HT-29 (cell line): ENCODE measurements around the gene NOX3. TPM values are rescaled to one million over a fixed set of nuclear protein-coding genes. Genes with fewer than 3 reads are reported as not detected.
"Not testable (repeated sequence)": the region's sequence is repeated elsewhere in the genome, so short reads cannot be mapped to it uniquely, and the experiment has no call there.

Experiments
- DNase-seq: peaks from one replicate; pipeline ENCODE4 v3.0.0-alpha.2; 2015; ENCODE audit warnings: low spot score
- total RNA-seq: library from RNA; depleted of rRNA; stranded (reverse); fragments of >200 nt; shearing (Covaris generic); gene quantifications from 2 replicates; pipeline ENCODE4 v1.2.3, GENCODE V29; 2014

Gene NOX3
- total RNA-seq, 1 experiment from 2014 or later = not detected

DNA sequence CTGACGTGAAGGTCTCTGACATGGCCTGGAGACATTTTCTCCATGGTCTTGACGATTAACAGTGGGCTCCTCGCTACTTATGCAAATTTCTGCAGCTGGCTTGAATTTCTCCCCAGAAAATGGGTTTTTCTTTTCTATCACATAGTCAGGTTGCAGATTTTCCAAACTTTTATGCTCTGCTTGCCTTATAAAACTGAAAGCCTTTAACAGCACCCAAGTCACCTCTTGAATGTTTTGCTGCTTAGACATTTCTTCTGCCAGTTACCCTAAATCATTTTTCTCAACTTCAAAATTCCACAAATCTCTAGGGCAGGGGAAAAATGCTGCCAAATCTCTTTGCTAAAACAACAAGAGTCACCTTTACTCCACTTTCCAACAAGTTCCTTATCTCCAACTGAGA lies 12.9 kb upstream of the NOX3 start:
- DNase-seq = not testable (repeated sequence)

DNA sequence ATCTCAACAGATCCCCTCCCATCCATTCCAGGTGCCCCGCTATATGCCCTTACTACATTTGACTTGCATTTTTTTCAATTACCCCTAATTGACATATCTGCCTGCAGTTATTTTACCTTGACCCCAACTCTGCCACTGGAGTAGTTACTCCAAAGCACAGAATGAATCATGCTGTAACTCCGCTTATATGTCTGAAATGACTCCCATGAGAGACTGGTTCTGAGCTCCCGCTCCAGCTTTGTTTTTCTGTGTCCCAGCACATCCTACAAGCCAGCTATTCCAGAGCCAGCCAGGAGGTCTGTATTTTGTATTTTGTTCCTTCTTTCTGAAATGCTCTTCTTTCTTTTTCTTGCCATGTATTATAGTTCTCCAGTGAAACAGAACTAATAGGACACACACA lies 10.9 kb upstream of the NOX3 start:
- DNase-seq = no peak

DNA sequence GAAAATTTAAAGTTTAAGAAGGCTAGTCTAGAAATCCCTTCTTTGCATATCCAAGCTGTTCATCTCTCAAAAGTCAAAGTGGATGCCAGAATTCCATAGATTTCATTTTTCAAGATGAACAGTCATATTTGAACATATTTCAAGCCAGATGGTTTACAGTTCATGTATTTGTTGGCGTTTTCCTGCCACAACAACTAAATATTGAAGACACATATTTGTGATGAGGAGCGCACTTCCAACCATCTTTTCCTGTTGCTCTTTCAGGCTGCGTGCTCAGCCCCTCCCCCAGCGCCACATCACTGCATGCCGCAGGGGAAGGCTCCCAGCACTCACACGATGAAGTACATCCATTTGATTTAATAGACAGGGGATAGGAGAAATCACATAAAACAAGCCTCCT lies 5.9 kb upstream of the NOX3 start:
- DNase-seq = no peak

DNA sequence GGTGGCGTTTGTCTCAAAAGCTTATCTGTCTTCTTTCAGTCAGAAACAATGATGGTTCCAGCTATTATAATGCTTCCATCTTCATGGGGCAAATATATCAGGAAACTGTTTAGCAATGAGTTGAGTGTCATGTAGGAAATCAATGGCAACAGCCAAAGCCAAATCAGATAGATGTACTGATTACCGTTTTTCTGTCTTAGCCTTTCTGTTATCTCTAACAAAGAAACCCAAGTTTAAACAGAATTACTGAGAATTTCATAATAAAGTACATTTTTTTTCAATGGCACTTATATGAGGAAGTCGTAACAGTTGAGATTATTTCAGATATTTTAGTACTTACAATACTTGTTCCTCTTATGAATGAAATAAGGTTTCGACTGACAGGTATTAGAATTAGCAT lies 1.2 kb downstream of the NOX3 start:
- no peak for DNase-seq

DNA sequence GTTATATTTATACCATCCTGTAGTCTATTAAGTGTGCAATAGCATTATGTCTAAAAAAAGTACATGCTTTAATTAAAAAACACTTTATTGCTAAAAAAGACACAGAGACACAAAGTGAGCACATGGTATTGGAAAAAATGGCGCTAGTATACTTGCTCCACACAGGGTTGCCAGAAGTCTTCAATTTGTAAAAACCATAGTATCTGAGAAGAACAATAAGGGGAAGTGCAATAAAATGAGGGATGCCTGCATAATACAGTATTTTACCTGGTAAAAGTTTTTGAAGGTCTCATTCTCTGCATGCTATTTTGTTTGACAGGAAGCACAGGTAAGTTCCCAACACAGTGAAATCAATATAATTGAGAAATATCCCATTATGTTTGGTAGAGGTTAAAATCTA lies 1.6 kb downstream of the NOX3 start:
- DNase-seq = no peak

DNA sequence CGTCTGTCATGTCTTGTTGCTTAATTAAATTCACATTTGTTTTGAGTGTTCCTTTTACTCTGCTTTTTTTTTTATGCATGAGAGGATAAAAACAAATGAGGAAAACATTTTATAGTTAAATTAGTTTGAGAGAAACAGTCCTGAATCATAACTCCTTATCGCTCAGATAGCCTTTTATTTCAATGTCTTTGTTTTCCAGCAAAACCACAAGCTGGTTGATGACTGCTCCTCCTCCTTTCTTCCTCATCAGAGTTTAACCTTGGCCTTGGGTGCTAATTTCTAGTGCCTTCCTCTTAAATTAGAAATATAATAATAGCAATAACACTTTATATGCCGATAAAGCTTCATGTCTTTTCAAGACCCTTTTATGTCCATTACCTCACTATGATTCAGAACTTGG lies 3.1 kb downstream of the NOX3 start:
- no peak for DNase-seq

DNA sequence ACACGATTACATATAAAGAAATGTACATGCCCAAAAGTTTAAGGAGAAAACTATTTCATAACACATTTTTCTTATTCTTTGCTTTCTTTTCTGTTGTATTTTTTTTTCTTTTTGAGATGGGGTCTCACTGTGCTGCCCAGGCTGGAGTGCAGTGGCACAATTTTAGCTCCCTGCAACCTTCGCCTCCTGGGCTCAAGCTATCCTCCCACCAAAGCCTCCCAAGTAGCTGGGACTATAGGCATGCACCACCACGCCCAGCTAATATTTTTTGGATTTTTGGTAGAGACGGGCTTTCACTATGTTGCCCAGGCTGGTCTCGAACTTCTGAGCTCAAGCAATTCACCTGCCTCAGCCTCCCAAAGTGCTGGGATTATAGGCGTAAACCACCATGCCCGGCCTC lies 4.1 kb downstream of the NOX3 start:
- not testable (repeated sequence) for DNase-seq

DNA sequence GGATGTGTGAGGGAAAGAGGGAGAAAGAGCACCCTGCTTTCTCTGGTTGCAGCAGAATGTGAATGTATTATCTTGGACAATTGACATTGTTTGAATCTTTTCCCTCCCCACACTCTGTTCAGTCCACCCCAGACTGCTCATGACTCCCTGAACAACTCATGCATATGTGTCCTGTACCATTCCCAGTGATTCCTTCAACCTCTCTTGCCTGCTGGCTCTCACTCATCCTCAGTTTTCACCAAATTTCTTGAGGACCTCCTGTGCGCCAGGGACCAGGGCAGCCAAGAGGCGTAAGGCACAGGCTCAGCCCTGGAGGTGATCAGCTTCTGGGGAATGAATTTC lies 5.4 kb downstream of the NOX3 start:
- no peak for DNase-seq

DNA sequence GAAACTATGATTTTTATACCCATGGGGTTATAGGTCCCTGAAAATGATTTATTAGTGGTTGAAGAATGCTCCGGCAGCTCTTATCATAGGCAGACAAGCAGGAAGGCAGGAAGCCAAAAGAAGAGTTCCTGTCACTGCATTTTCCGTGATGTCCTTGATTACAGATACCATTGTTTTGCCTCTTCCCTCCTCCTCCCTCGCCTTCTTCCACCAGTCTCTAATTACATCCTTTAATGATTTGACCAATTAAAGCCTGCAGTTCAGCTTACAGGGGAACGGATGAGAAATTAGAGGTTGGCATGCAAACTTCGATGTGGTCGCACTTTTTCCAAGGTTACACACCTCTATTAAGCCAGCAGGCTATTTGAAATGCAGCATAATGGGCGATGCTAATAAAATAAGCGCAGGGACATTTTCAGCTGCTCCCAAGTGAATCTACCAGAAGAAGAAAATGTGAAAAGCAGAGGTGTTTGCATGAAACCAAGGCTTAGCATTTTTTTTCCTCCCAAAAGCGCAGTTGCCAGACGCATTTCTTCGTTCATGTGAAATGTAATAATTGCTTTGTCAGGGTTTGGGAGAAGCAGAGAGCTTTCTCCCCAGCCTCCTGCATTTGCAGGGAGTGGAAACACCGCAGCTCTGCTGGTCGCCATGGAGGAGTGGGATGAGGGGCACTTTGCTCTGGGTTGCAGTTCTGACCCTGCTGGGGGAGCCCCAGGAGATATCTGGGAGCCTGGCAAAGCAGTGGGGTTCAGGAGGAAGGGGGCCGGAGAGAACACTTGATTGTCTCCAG lies 6.0 kb downstream of the NOX3 start:
- DNase-seq = no peak

DNA sequence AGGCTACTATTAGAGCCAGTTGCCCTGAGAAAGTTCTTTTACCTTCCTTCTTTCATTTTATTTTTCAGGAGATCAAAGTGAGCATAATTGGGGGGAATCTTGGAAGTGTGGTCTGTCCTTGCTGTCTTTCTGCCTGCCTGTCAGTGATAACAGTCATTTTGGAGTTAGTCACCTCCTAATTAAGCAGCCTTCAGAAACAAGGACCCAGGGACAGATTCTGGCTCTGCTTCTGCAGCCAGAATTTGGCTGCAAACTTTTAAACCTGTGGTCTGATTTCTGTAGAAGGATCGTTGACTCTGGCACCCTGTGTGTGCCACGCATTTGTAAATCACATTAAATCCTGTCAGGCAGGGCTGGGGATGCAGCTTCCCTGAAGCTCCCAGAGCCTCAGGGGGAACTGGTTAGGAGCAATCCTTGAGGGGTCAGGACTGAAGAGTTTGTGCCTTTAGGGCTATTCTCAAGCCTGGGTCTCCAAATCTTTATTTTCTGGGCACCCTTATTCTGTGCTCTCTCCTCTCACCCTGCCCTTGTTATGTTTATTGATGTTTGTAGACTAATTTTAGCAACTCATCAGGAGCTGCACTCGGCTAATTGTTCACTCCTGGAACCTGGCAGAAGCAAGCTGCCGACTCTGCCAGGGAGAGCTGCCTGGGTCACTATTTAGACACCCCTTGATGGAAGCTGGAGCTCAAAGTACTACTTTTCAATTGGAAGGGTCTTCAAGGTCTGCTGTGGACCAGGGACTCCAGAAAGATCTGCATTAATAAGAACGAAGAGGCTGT lies 6.8 kb downstream of the NOX3 start:
- no peak for DNase-seq

DNA sequence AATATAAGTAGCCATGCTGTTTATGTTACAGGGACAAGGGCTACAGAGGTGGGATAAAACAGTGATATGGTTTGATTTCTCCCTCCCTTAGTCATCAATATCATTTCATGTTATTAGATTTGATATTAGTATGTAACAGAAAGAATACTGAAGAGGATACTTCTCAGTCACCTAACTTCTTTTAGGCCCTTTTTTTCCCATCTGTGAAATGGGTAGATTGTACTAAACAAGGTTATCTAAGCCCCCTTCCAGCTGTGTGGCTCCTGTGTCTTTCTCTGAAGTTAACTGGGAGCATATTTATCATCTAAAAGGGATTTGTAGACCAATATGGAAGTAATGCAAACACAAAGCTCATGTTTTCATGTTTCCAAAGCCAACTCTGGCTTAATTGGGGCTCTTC lies 7.7 kb downstream of the NOX3 start:
- no peak for DNase-seq

DNA sequence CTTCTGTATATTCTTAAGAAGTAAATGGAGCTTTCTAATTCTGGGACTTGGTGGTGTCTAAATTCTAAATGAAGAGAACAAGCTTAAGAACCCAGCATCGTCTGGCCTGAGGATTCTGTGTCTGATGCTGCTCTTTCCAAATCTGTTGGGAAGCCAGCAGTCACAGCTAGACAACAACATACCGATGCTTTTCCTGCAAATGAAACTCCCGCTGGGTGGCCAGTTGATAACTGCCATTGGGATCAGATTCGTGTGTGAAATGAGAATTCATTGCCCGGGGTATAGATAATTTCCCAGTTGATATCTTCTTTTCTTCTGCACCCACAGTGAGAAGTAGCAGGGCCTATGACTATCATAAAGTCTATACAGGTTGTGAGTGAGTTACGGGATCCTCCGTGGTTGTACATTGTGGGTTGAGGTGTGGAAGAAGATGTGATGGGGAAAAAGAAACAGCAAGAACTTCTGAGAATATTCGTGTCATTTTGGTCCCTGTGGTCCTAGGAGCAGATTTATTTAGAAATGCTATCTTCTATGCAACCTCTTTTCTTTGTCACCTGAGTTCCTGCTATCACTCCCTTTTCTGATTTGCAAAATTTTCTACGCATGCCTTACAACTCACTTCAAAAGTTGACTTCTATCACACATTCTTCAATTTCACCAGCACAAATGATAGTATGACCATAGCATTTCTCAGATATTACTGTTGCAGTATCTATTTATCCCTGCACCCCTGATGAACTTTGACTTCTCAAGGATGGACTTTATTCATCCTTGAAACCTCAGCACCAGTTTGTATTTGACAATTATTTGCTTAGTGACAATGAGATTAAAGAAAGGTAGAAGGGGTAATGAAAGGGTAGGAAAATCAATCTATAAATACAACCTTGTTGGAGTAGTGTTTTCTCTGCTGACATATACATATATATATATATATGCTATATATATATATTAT lies 10.4 kb downstream of the NOX3 start:
- no peak for DNase-seq

DNA sequence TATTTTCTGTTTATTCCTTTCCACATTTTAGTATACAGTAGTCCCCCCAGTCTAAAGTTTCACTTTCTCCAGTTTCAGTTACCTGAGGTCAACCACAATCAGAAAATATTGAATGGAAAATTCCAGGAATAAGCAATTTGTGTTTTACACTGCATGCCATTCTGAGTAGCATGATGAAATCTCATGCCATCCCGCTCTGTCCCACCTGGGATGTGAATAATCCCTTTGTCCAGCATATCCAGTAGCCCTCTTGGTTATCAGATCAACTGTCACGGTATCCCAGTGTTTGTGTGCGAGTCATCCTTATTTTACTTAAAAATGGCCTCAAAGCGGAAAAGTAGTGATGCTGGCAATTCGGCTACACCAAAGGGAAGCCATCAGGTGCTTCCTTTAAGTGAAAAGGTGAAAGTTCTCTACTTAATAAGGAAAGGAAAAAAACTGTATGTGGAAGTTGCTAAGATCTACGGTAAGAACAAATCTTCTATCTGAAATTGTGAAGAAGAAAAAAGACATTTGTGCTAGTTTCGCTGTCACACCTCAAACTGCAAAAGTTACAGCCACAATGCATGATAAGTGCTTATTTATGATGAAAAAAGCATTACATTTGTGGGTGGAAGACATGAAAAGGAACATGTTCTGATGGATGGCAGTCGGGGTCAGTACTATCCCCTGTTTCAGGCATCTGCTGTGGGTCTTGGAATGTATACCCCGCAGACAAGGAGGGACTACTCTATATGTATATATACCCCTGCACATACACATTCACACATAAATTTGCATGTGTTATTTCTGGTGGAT lies 11.3 kb downstream of the NOX3 start:
- peak; percentile 1 for DNase-seq

DNA sequence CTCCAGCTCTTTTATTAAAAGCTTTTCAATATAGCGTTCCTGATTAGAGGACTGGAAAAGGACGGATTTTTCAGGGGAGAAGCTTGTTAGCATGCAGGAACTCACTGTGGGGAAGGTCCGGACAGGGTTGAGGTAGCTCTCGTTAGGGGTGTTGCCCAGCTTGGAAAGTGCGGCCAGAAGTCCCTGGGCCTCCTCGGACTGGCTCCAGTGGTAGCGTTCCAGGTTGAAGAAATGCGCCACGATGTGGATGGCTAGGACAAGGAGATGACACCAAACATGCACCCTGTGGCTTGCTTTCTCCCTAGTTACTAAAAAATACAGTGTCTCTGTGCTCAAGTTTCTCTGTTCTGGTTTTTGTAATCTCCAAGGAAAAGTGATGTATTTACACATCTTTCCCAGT lies 12.5 kb downstream of the NOX3 start:
- DNase-seq = no peak

DNA sequence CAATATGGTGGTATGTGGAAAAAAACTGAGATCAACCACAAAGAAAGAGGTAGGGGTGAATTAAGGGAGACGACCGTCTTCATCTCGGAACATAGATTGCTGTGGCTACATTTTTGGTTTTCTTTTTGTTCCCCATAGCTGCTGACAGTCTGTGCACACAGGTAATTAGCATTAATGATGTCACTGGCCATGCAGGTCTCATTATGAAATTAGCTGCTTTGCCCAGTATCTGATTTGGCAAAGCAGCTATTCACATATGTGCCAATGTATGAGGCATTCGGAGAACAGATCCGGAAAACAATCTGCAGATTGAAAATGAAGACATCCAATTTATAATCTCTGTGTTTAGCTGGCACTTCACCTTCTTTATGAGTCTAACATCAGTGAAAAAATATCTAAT lies 13.1 kb downstream of the NOX3 start:
- no peak for DNase-seq

DNA sequence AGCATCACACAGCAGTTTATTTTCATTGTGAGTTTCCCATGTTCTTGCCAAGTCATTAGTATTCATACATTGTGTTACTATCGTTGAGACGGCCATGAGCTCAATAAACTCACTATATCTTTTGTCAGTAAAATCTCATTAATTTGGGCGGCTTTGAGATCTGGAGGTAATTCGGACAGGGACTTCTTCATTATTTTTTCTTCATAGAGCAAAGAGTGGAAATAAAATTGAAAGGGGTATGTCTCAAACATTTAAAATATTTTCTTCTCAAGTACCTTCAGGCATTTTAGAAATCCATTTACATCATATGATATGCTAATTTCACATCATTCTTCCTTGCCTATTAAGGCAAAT lies 14.6 kb downstream of the NOX3 start:
- no peak for DNase-seq

DNA sequence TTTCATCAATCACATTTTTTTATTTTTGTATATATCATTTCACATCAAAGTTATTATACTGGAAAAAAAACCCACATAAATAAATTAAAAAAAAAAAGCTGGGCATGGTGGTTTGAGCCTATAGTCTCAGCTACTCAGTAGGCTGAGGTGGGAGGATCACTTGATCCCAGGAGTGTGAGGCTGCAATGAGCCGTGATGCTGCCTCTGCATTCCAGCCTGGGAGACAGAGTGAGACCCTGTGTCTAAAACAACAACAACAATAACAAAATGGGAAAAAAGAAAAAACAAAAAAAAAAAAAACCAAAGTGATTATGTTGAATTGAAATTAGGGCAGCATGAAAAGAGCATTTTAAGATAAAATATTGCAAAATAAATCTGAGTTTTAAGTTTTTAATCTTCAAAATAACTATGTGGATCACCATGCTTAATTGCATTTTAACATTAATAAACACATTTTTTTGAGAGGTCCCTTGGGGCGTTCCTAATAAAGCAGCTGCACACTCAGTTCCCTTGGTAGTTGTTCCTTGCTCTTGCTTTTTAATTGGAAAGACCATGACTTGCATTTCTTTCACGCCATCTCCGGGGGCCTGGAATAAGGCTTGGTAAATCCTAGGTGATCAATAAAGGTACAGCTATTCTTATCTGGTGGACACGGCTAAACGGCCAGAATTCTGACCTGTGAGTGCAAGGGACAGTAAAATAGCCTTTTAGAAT lies 15.1 kb downstream of the NOX3 start:
- no peak for DNase-seq

DNA sequence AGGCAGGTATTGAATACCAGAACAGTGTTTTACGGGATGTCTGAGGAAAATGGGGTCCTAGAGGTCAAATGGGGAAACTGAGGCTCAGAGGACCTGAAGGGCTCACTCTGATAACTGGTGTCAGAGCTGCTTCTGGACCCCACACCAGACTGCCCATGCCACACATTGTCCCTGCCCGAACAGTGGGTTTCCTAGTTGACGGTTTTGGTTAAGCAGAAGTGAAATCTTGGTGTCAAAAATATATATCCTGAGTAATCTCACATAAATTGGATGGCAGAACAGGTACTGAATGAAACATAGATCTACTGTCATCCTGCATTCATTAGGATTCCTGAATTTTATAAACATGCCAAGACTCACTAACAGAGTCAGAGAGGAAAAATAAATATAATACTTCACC lies 16.3 kb downstream of the NOX3 start:
- DNase-seq = no peak

DNA sequence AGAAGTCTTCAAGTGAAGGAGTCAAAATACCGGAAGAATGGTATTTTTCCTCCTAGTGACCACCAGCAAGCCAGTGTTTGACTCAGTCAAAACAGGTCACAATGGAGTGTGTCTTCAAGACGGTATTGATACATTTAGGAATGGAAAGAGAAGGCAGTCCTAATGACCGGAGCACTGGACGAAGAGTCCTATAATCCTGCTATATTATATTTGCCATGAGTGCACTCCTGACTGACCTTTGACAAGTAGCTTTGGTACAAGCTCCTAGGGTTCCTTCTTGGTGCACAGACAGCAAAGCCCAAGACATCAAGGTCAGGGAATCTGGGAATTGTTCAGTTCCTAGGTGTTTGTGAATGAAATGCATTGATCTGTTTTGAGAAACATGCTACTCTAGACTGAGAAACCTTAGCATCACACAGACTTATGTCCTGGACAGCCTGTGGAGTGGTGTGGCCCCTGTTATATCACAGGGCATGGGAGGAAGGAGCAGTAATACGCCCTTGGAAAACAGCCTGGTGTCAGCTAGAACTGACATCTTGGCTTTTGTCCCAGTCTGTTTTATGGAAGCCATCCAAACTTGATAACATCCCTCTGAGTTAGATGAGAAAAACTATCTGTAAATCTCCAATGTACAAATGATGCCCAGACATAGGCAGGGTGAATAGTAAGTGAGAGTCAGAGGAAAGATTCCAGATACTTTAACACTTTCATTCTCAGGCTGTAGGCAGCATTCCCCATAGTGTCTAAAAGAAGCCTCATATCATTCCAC lies 18.5 kb downstream of the NOX3 start:
- DNase-seq = no peak

DNA sequence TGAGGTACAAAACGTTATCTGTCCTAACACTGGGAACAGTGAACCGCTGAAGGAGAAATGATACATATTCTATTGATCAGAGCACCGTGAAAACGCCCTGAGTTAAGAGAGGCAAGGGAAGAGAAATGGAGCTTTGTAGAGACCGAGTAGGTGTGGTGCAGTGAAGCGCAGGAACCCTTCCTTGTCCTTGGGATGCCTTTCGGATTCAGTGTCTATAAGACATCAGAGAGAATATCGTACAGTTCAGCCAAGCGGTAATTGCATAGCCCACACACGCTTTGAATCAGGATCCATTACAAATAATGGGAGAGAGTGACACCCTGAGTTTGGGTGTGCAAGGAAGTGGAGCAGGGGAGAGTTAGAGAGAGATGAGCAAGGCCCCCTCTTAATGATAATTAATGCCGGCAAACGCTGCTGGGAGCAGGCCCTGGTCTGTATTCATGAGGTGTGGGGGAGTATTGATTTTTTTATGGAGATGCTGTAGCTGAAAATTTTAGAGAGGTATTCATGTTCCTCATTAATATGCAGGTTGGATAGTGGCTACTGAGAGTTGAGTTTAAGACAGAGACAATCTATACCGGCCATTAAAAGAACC lies 20.7 kb downstream of the NOX3 start:
- DNase-seq = no peak
